A673 (cell line): ENCODE measurements around the gene INPP5A. TPM values are rescaled to one million over a fixed set of nuclear protein-coding genes. Genes with fewer than 3 reads are reported as not detected.

Experiments
- BruUV-seq: library from RNA; stranded (reverse); fragments of 400-500 nt; replicated peaks from 2 replicates; lab custom pipeline; 2021; lab: Mats Ljungman, UMichigan
- CTCF ChIA-PET: fragments of 300-600 bp; sonication (Branson Sonifier 250); formaldehyde crosslinking; loops from one replicate; lab custom pipeline; 2022; ENCODE audit warnings: antibody characterized with exemption; lab: Charles Lee
- POLR2A ChIA-PET: fragments of 300-600 bp; sonication (Branson Sonifier 250); formaldehyde crosslinking; loops from one replicate; lab custom pipeline; 2022; ENCODE audit warnings: antibody characterized with exemption; ENCODE audit not compliant: low non-redundant PET; lab: Charles Lee
- DNase-seq: peaks from one replicate; pipeline ENCODE4 v3.0.0-alpha.2; 2015; ENCODE audit warnings: low spot score
- H3K27ac ChIP-seq: fragments of 200-600 bp; sonication (generic); 2 replicates; pipeline ENCODE4 v1.5.1; 2016; ENCODE audit warnings: mixed run types, low read depth, mild to moderate bottlenecking, mixed read lengths, antibody characterized with exemption, low read length; ENCODE audit not compliant: poor library complexity, severe bottlenecking
- H3K27me3 ChIP-seq: fragments of 200-600 bp; sonication (generic); replicated peaks from 2 replicates; pipeline ENCODE4 v1.6.1; 2017; ENCODE audit warnings: mixed run types, low read depth, mild to moderate bottlenecking, mixed read lengths, antibody characterized with exemption, low read length; ENCODE audit not compliant: insufficient read depth, poor library complexity
- H3K36me3 ChIP-seq: fragments of 200-600 bp; sonication (generic); 2 replicates; pipeline ENCODE4 v1.6.1; 2016; ENCODE audit warnings: mixed run types, mild to moderate bottlenecking, mixed read lengths, antibody characterized with exemption, low read length; ENCODE audit not compliant: insufficient read depth, poor library complexity, severe bottlenecking
- H3K4me1 ChIP-seq: fragments of 200-600 bp; sonication (generic); 2 replicates; pipeline ENCODE4 v1.6.1; 2017; ENCODE audit warnings: mixed run types, mild to moderate bottlenecking, mixed read lengths, antibody characterized with exemption, low read length; ENCODE audit not compliant: insufficient read depth, poor library complexity, severe bottlenecking
- H3K4me3 ChIP-seq: fragments of 200-600 bp; sonication (generic); 2 replicates; pipeline ENCODE4 v1.5.1; 2016; ENCODE audit warnings: low read depth, mixed run types, mild to moderate bottlenecking, mixed read lengths, low read length; ENCODE audit not compliant: poor library complexity, severe bottlenecking
- H3K9me3 ChIP-seq: fragments of 200-600 bp; sonication (generic); 2 replicates; pipeline ENCODE4 v1.6.1; 2016; ENCODE audit warnings: mixed run types, low read depth, mild to moderate bottlenecking, mixed read lengths, antibody characterized with exemption, low read length; ENCODE audit not compliant: poor library complexity, severe bottlenecking
- CTCF ChIP-seq: fragments of 300-800, 200-600 bp; sonication (generic); conservative IDR thresholded peaks from 2 replicates; pipeline ENCODE4 v1.5.1; 2017; ENCODE audit warnings: low read depth, mild to moderate bottlenecking, antibody characterized with exemption, low read length, moderate library complexity, mixed read lengths
- EZH2 ChIP-seq: fragments of 200-600 bp; sonication (generic); IDR thresholded peaks from 2 replicates; pipeline ENCODE4 v1.6.1; 2017; ENCODE audit warnings: borderline replicate concordance, low read depth, mild to moderate bottlenecking, mixed read lengths, antibody characterized with exemption, low read length; ENCODE audit not compliant: poor library complexity, severe bottlenecking
- intact Hi-C: fragments of 100-400 bp; cut with micrococcal nuclease; formaldehyde crosslinking; loops from one replicate; pipeline ENCODE4 v1.10.0; 2022; ENCODE audit not compliant: unreplicated experiment
- total RNA-seq: library from RNA; stranded (reverse); gene quantifications from 2 replicates; pipeline ENCODE4 v1.2.3, GENCODE V29; 2021

Gene INPP5A
- total RNA-seq, 1 experiment from 2014 or later: 21.8 TPM

GRCh38 chr10:132591166-132591971, 53.8 kb downstream of the INPP5A start:
- no peak overlapping the region for H3K4me3 ChIP-seq
- CTCF ChIA-PET: no interaction called here
- TF ChIP-seq EZH2 (no peak), CTCF (no peak)

DNA sequence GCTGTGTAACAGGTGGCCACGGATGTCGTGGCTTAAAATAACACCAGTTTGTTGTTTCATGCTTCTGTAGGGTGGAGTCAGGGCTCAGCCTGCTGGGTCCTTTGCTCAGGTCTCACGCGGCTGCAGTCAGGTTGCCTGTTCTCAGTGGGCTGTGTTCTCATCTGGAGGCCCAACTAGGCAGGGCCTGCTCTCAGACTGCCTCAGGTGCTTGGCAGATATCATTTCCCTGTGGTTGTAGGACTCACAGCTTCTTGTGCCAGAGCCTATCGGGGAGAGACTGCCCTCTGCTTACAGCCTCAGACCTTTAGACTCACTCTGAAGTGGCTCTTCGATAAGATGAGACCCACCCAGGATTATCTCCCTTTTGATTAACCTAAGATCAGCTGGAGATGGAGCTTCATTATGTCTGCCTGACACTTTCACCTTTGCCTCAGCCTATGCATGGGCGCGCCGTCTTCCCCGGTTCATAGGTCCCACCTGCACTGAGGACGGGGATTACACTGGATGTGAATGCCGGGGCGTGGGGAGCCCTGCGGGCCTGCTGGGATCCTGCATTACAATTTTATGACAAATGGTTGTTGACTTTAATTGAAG, 55.3 kb downstream of the INPP5A start:
- no TSS peak for BruUV-seq
- no peak for DNase-seq
- no peak overlapping the region for H3K27ac ChIP-seq
- no peaks in the 10 kb centered on the region for H3K9me3 ChIP-seq
- TF ChIP-seq CTCF: no peak
- TF ChIP-seq EZH2: no peak
- H3K36me3 ChIP-seq: no peaks in the 10 kb centered on the region
- intact Hi-C loops: no loop called here
- H3K4me1 ChIP-seq: peaks cover 10% of the 10 kb centered on the region
- ChIA-PET POLR2A (no interaction called here), CTCF (no interaction called here)
- H3K4me3 ChIP-seq: no peak overlapping the region
- H3K27me3 ChIP-seq: no peaks in the 10 kb centered on the region

More at GRCh38 chr10:132591166-132591971, 53.8 kb downstream of the INPP5A start:
- POLR2A ChIA-PET: no interaction called here
- no peak for DNase-seq
- no TSS peak for BruUV-seq
- intact Hi-C loops: no loop called here
- Histone ChIP-seq H3K4me1 (peaks cover 10% of the 10 kb centered on the region), H3K9me3 (no peaks in the 10 kb centered on the region), H3K27me3 (no peaks in the 10 kb centered on the region), H3K27ac (no peak overlapping the region), H3K36me3 (no peaks in the 10 kb centered on the region)

GRCh38 chr10:132593389-132593788, 55.8 kb downstream of the INPP5A start:
- H3K4me3 ChIP-seq: no peak overlapping the region
- H3K4me1 ChIP-seq: peaks cover 5% of the 10 kb centered on the region
- CTCF ChIA-PET: no interaction called here
- TF ChIP-seq EZH2: no peak
- TF ChIP-seq CTCF: no peak
- no peaks in the 10 kb centered on the region for H3K36me3 ChIP-seq
- DNase-seq: no peak
- no peak overlapping the region for H3K27ac ChIP-seq
- no peaks in the 10 kb centered on the region for H3K9me3 ChIP-seq
- POLR2A ChIA-PET: no interaction called here
- BruUV-seq: no TSS peak
- no peaks in the 10 kb centered on the region for H3K27me3 ChIP-seq
- intact Hi-C loops: no loop called here
